ENCODE measurements around the gene TMEM17.

DNA sequence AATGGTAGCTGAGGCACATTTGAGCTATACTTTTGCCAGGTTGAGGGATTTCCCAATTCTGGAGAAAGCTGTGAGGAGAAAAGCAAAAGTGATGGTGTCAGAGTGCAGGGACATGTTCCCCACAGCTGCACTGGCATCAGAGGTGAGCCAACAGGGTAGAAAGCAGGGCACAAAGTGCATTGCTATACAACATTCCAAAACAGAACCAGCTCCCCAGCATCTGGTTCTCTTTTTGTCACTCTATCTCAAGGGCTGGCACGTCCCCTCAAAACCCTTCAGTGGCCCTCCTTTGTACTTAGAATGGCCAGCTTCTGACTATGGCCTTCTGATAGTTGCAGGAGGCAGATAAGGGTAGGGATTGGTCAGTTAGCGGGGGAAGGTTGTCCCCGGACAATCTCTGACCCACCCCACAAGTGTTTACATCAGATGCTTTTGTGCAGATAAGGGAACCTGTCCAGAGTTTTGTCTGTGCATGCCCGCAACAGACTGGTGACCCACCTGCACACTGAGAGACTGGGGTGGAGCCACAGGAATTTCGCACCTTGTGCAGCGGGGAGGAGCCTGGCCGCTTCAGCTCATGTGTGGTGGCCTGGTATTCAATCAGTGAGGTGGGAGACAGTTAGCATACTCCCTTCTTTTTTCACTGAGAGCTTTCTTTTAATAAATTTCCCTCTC is 31.0 kb upstream of the TMEM17 start:
- TF ChIP-seq POLR2A (IDR thresholded peaks at IDR 0.05): no peak
- TF ChIP-seq, protein P1, sequence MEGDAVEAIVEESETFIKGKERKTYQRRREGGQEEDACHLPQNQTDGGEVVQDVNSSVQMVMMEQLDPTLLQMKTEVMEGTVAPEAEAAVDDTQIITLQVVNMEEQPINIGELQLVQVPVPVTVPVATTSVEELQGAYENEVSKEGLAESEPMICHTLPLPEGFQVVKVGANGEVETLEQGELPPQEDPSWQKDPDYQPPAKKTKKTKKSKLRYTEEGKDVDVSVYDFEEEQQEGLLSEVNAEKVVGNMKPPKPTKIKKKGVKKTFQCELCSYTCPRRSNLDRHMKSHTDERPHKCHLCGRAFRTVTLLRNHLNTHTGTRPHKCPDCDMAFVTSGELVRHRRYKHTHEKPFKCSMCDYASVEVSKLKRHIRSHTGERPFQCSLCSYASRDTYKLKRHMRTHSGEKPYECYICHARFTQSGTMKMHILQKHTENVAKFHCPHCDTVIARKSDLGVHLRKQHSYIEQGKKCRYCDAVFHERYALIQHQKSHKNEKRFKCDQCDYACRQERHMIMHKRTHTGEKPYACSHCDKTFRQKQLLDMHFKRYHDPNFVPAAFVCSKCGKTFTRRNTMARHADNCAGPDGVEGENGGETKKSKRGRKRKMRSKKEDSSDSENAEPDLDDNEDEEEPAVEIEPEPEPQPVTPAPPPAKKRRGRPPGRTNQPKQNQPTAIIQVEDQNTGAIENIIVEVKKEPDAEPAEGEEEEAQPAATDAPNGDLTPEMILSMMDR (IDR thresholded peaks at IDR 0.05): no peak
